Germinal center (tissue), 1 donor: ENCODE results near the gene MAGOH.
A peak's percentile ranks its signal among the peaks of the same experiment; 100 is the strongest.
"Not testable (repeated sequence)": the region's sequence is repeated elsewhere in the genome, so short reads cannot be mapped to it uniquely, and the experiment has no call there.

Experiments used
- DNase-seq: peaks from one replicate; pipeline ENCODE4 v3.0.0; 2012; ENCODE audit warnings: mixed read lengths, low spot score

MAGOH gene

GRCh38 chr1:53220171-53220961 lies 18.0 kb downstream of the MAGOH start, which contains the start of gene CZIB:
TSS of gene CZIB (minus strand) at chr1:53220634. CDS start at chr1:53220575, 59 bp downstream.
- DNase-seq = peak; percentile 90

- no peak for DNase-seq
These were observed 18.6 kb downstream of the MAGOH start for GRCh38 chr1:53219711-53220110.

GRCh38 chr1:53218201-53218600 lies 20.1 kb downstream of the MAGOH start:
- DNase-seq = no peak

- DNase-seq = no peak
These were observed 23.9 kb downstream of the MAGOH start for GRCh38 chr1:53214376-53214940.

- DNase-seq = no peak
These were observed 27.4 kb downstream of the MAGOH start for GRCh38 chr1:53210954-53211353.

GRCh38 chr1:53210352-53210751 lies 28.0 kb downstream of the MAGOH start:
- no peak for DNase-seq

- DNase-seq = no peak
These were observed 30.6 kb downstream of the MAGOH start for GRCh38 chr1:53207726-53208125.

GRCh38 chr1:53206735-53207379 lies 31.5 kb downstream of the MAGOH start:
- DNase-seq = no peak

- not testable (repeated sequence) for DNase-seq
These were observed 32.1 kb downstream of the MAGOH start for GRCh38 chr1:53206083-53206685.

- not testable (repeated sequence) for DNase-seq
These were observed 32.8 kb downstream of the MAGOH start for GRCh38 chr1:53205496-53205895.

- no peak for DNase-seq
These were observed 34.9 kb downstream of the MAGOH start for GRCh38 chr1:53203466-53203865.

- no peak for DNase-seq
These were observed 40.1 kb downstream of the MAGOH start for GRCh38 chr1:53198241-53198651.

GRCh38 chr1:53197291-53198200 lies 40.8 kb downstream of the MAGOH start:
- DNase-seq = no peak

GRCh38 chr1:53196485-53197290 lies 41.6 kb downstream of the MAGOH start, which contains the start of gene CPT2:
TSS of gene CPT2 (plus strand) at chr1:53196824. CDS start at chr1:53196944, 120 bp downstream.
- DNase-seq = peak; percentile 96

GRCh38 chr1:53196017-53196484 lies 42.3 kb downstream of the MAGOH start:
- no peak for DNase-seq

GRCh38 chr1:53195246-53196016 lies 42.9 kb downstream of the MAGOH start:
- DNase-seq = no peak

GRCh38 chr1:53190210-53190611 lies 48.1 kb downstream of the MAGOH start:
- DNase-seq = no peak

- no peak for DNase-seq
These were observed 49.3 kb downstream of the MAGOH start for GRCh38 chr1:53189061-53189460.

- no peak for DNase-seq
These were observed 50.2 kb downstream of the MAGOH start for GRCh38 chr1:53188099-53188498.

- no peak for DNase-seq
These were observed 50.9 kb downstream of the MAGOH start for GRCh38 chr1:53187401-53187800.
